HepG2 (cell line): ENCODE measurements around the gene SNX9. TPM values are rescaled to one million over a fixed set of nuclear protein-coding genes. Genes with fewer than 3 reads are reported as not detected.

Experiments used
- ATAC-seq: fragments of 200-7000 bp; cut with Tn5 transposase; 3 replicates; pipeline ENCODE4 v1.9.1; 2020; ENCODE audit warnings: mild to moderate bottlenecking, moderate library complexity
- BruUV-seq: library from RNA; stranded (reverse); fragments of 400-500 nt; replicated peaks from 2 replicates; lab custom pipeline; 2021; lab: Mats Ljungman, UMichigan
- CTCF ChIA-PET: fragments of 300-600 bp; formaldehyde crosslinking; extraction: SDS; loops from one replicate; lab custom pipeline; 2021; ENCODE audit warnings: low total read pairs, inconsistent platforms, low intra/inter-chr PET ratio; lab: Yijun Ruan, JAX
- POLR2A ChIA-PET: fragments of 350-600 bp; sonication (Branson Sonifier 250); formaldehyde crosslinking; loops from one replicate; lab custom pipeline; 2020; ENCODE audit warnings: antibody characterized with exemption, inconsistent platforms; lab: Yijun Ruan, JAX
- DNase-seq: peaks from one replicate; pipeline ENCODE4 v3.0.0-alpha.2; 2015; ENCODE audit warnings: low spot score
- FAIRE-seq: peaks from 3 replicates; lab custom pipeline; 2011; peaks lifted over from hg19 to GRCh38; lab: Jason Lieb, UNC
- H2AFZ ChIP-seq: one replicate; pipeline ENCODE4 v1.6.1; 2011; ENCODE audit warnings: low read length, inconsistent platforms
- H3K27ac ChIP-seq: fragments of 300-600 bp; 3 replicates; pipeline ENCODE4 v1.8.0; 2011; ENCODE audit warnings: mixed run types, mild to moderate bottlenecking, mixed read lengths, low read length, inconsistent platforms; ENCODE audit not compliant: insufficient read depth; ENCODE audit errors: extremely low read length
- H3K27me3 ChIP-seq, 2 experiments: fragments of 200-600 bp in 1 of 2; 2 replicates in 1 of 2; 3 replicates in 1 of 2; pipeline versions ENCODE4 v1.6.0 to v1.8.0; 2011; ENCODE audit warnings: low read length in 2 of 2, mild to moderate bottlenecking in 2 of 2, moderate library complexity in 2 of 2, inconsistent platforms in 1 of 2; ENCODE audit not compliant: insufficient read depth in 2 of 2, control insufficient read depth in 1 of 2
- H3K36me3 ChIP-seq, 2 experiments: fragments of 200-600 bp in 1 of 2; replicated peaks in 1 of 2; 2 replicates in 1 of 2; 3 replicates in 1 of 2; pipeline versions ENCODE4 v1.5.1 to v1.8.0; 2011; ENCODE audit warnings: low read length in 2 of 2, inconsistent platforms in 1 of 2; ENCODE audit not compliant: insufficient read depth in 2 of 2, control insufficient read depth in 1 of 2
- H3K4me1 ChIP-seq: 2 replicates; pipeline ENCODE4 v1.5.1; 2012; ENCODE audit warnings: low read length, inconsistent platforms; ENCODE audit not compliant: insufficient read depth
- H3K4me2 ChIP-seq: 2 replicates; pipeline ENCODE4 v1.6.0; 2011; ENCODE audit warnings: low read depth, low read length, inconsistent platforms
- H3K4me3 ChIP-seq, 3 experiments: fragments of 200-600 bp in 1 of 3; sonication (generic), shearing (Covaris generic) in 1 of 3; replicated peaks in 1 of 3; 2 replicates each; pipeline ENCODE4 v1.5.1; 2011 to 2016; ENCODE audit warnings: low read length in 3 of 3, inconsistent platforms in 2 of 3, low read depth in 2 of 3, mild to moderate bottlenecking in 2 of 3, control low read depth in 1 of 3, mixed read lengths in 1 of 3; ENCODE audit not compliant: insufficient read depth in 1 of 3
- H3K79me2 ChIP-seq: one replicate; pipeline ENCODE4 v1.6.1; 2011; ENCODE audit warnings: low read length, inconsistent platforms; ENCODE audit not compliant: insufficient read depth
- H3K9ac ChIP-seq: 2 replicates; pipeline ENCODE4 v1.6.0; 2011; ENCODE audit warnings: mild to moderate bottlenecking, low read depth, low read length, inconsistent platforms; ENCODE audit not compliant: insufficient read depth
- H3K9me3 ChIP-seq: 2 replicates; pipeline ENCODE4 v1.5.1; 2012; ENCODE audit warnings: mild to moderate bottlenecking, low read length
- H4K20me1 ChIP-seq: 2 replicates; pipeline ENCODE4 v1.6.0; 2011; ENCODE audit warnings: inconsistent platforms, mild to moderate bottlenecking, low read length, moderate library complexity; ENCODE audit not compliant: insufficient read depth
- FOXO1 ChIP-seq: sonication (generic); formaldehyde crosslinking; IDR thresholded peaks from 2 replicates; pipeline ENCODE4 v1.4.0; 2020; ENCODE audit warnings: missing genetic modification reagents
- FOXP1 ChIP-seq, 2 experiments: fragments of 450-650 bp in 1 of 2; IDR thresholded peaks; 2 replicates each; pipeline ENCODE4 v1.6.1; 2017 to 2018; ENCODE audit warnings: antibody characterized with exemption in 1 of 2
- KLF12 ChIP-seq: sonication (generic); formaldehyde crosslinking; IDR thresholded peaks from 2 replicates; pipeline ENCODE4 v1.4.0; 2020; ENCODE audit warnings: missing genetic modification reagents, borderline replicate concordance
- MEF2D ChIP-seq: sonication (generic); formaldehyde crosslinking; IDR thresholded peaks from 2 replicates; pipeline ENCODE4 v1.5.1; 2020; ENCODE audit warnings: mild to moderate bottlenecking, missing genetic modification reagents
- NFATC3 ChIP-seq: sonication (generic); formaldehyde crosslinking; IDR thresholded peaks from 2 replicates; pipeline ENCODE4 v1.5.1; 2020; ENCODE audit warnings: mild to moderate bottlenecking, missing genetic modification reagents
- TBX3 ChIP-seq: fragments of 450-650 bp; IDR thresholded peaks from 2 replicates; pipeline ENCODE4 v1.6.1; 2017; ENCODE audit warnings: antibody characterized with exemption, mild to moderate bottlenecking, inconsistent platforms, borderline replicate concordance
- TGIF2 ChIP-seq: IDR thresholded peaks from 2 replicates; pipeline ENCODE4 v1.6.1; 2016; ENCODE audit warnings: control low read depth, missing compliant biosample characterization
- THAP11 ChIP-seq: IDR thresholded peaks from 2 replicates; pipeline ENCODE4 v1.6.1; 2016; ENCODE audit warnings: missing biosample characterization, missing genetic modification reagents
- WGBS: methylation state at CpG from one replicate; pipeline ENCODE4 v1.1.6; 2017; ENCODE audit warnings: low lambda C conversion rate; 5-methylcytosine and 5-hydroxymethylcytosine counted together
- in situ Hi-C: cut with HindIII; loops from 2 replicates; pipeline ENCODE4 v1.10.0; 2017; ENCODE audit warnings: low pct_unique_long_range_greater_than_20kb; ENCODE audit not compliant: extremely low pct_ligation_motif_present
- intact Hi-C: fragments of 100-400 bp; cut with micrococcal nuclease; formaldehyde crosslinking; loops from one replicate; pipeline ENCODE4 v1.10.0; 2022; ENCODE audit not compliant: unreplicated experiment
- polyA plus RNA-seq, 8 experiments: library from polyadenylated mRNA; depleted of rRNA in 3 of 8; stranded (reverse) in 7 of 8; unstranded in 1 of 8; fragments of >200 nt; fragmentation: Illumina TruSeq in 4 of 8; extraction: Trizol in 4 of 8; gene quantifications; 2 replicates each; pipeline versions ENCODE4 v1.2.1 to v1.2.3, GENCODE V29; 2011 to 2016; ENCODE audit warnings: low read depth in 4 of 8, missing spikeins in 1 of 8, mixed read lengths in 1 of 8; ENCODE audit not compliant: insufficient read depth in 1 of 8
- total RNA-seq, 5 experiments: library from RNA; depleted of rRNA; stranded (reverse); fragments of >200 nt; fragmentation: Illumina TruSeq; extraction: Trizol; gene quantifications; 2 replicates each; pipeline ENCODE4 v1.2.3, GENCODE V29; 2016; ENCODE audit warnings: low read depth in 1 of 5
- TF ChIP-seq, protein P1 (sequence below): conservative IDR thresholded peaks from 2 replicates; pipeline ENCODE4 v1.6.1; 2018; ENCODE audit warnings: missing genetic modification reagents
- TF ChIP-seq, protein P2 (sequence below): sonication (generic); formaldehyde crosslinking; IDR thresholded peaks from 2 replicates; pipeline ENCODE4 v1.8.0; 2022; ENCODE audit warnings: mild to moderate bottlenecking, missing genetic modification reagents; ENCODE audit not compliant: insufficient replicate concordance
- TF ChIP-seq, protein P3 (sequence below): IDR thresholded peaks from 2 replicates; pipeline ENCODE4 v1.6.1; 2018; ENCODE audit warnings: missing genetic modification reagents, mild to moderate bottlenecking, missing compliant biosample characterization

The SNX9 gene
- total and polyA plus RNA-seq, 2 of the 13 experiments (the other 11 are each of a cell fraction or from before 2014, with no cell fraction given): 21.9 to 36.0 TPM

DNA sequence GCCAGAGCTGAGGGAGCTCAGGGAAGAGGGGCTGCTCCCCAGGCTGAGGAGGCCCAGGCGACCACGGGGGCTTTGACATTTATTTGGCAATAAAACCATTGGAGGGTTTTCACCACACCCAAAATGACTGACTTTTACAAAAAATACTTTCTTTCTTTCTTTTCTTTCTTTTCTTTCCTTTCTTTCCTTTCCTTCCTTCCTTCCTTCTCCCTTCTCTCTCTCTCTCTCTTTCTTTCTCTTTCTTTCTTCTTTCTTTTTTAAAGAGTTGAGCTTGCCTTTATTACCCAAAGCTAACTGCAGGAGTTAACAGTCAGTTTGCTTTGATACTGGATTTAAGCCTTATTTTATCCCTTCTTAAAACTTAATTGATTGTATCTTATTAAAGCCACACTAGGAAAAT lies 17.2 kb downstream of the SNX9 start:
- Histone ChIP-seq H3K4me2 (no peak overlapping the region), H3K36me3 (no peaks in the 10 kb centered on the region), H3K27me3 (no peaks in the 10 kb centered on the region), H2AFZ (no peak overlapping the region), H3K4me1 (0 out of 2 replicates have a peak, but pooled peaks cover 7% of the 10 kb centered on the region), H3K9ac (no peak overlapping the region), H3K27ac (no peak overlapping the region), H3K79me2 (peaks cover 76% of the 10 kb centered on the region), H3K4me3 (no peak overlapping the region), H4K20me1 (peaks cover 29% of the 10 kb centered on the region), H3K9me3 (no peaks in the 10 kb centered on the region)
- in situ Hi-C loops (no loop called here), intact Hi-C loops (no loop called here)
- ATAC-seq: no peak
- no peak for FAIRE-seq
- no peak for DNase-seq
- no TSS peak for BruUV-seq
- TF ChIP-seq MEF2D (CRISPR knock-in tag) (no peak), FOXP1 (IDR thresholded peaks at IDR 0.05) (no peak), FOXP1 (CRISPR knock-in tag; IDR thresholded peaks at IDR 0.05) (no peak), NFATC3 (CRISPR knock-in tag) (no peak), TBX3 (no peak), THAP11 (no peak), KLF12 (CRISPR knock-in tag) (no peak), TGIF2 (CRISPR knock-in tag) (no peak), FOXO1 (no peak)
- TF ChIP-seq, protein P1, sequence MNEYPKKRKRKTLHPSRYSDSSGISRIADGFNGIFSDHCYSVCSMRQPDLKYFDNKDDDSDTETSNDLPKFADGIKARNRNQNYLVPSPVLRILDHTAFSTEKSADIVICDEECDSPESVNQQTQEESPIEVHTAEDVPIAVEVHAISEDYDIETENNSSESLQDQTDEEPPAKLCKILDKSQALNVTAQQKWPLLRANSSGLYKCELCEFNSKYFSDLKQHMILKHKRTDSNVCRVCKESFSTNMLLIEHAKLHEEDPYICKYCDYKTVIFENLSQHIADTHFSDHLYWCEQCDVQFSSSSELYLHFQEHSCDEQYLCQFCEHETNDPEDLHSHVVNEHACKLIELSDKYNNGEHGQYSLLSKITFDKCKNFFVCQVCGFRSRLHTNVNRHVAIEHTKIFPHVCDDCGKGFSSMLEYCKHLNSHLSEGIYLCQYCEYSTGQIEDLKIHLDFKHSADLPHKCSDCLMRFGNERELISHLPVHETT (CRISPR knock-in tag): no peak
- TF ChIP-seq, protein P2, sequence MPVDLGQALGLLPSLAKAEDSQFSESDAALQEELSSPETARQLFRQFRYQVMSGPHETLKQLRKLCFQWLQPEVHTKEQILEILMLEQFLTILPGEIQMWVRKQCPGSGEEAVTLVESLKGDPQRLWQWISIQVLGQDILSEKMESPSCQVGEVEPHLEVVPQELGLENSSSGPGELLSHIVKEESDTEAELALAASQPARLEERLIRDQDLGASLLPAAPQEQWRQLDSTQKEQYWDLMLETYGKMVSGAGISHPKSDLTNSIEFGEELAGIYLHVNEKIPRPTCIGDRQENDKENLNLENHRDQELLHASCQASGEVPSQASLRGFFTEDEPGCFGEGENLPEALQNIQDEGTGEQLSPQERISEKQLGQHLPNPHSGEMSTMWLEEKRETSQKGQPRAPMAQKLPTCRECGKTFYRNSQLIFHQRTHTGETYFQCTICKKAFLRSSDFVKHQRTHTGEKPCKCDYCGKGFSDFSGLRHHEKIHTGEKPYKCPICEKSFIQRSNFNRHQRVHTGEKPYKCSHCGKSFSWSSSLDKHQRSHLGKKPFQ (CRISPR knock-in tag): no peak
- TF ChIP-seq, protein P3, sequence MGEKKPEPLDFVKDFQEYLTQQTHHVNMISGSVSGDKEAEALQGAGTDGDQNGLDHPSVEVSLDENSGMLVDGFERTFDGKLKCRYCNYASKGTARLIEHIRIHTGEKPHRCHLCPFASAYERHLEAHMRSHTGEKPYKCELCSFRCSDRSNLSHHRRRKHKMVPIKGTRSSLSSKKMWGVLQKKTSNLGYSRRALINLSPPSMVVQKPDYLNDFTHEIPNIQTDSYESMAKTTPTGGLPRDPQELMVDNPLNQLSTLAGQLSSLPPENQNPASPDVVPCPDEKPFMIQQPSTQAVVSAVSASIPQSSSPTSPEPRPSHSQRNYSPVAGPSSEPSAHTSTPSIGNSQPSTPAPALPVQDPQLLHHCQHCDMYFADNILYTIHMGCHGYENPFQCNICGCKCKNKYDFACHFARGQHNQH (CRISPR knock-in tag): no peak
- ChIA-PET POLR2A (no interaction called here), CTCF (no interaction called here)
- 95% methylated on average over 2 of the region's 2 CpGs for WGBS
